Diencephalon (tissue), 1 donor: ENCODE data around the gene CDV3. TPM values are rescaled to one million over a fixed set of nuclear protein-coding genes. Genes with fewer than 3 reads are reported as not detected.

Source experiments
- small RNA-seq: library from RNA; depleted of rRNA; stranded (forward); fragments of <200 nt; gene quantifications from one replicate; pipeline ENCODE3, GENCODE V24; 2014
- total RNA-seq: library from RNA; depleted of rRNA; stranded (reverse); fragments of >200 nt; gene quantifications from one replicate; pipeline ENCODE4 v1.2.3, GENCODE V29; 2014

CDV3 gene, protein sequence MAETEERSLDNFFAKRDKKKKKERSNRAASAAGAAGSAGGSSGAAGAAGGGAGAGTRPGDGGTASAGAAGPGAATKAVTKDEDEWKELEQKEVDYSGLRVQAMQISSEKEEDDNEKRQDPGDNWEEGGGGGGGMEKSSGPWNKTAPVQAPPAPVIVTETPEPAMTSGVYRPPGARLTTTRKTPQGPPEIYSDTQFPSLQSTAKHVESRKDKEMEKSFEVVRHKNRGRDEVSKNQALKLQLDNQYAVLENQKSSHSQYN
- 125 TPM for total RNA-seq

DNA sequence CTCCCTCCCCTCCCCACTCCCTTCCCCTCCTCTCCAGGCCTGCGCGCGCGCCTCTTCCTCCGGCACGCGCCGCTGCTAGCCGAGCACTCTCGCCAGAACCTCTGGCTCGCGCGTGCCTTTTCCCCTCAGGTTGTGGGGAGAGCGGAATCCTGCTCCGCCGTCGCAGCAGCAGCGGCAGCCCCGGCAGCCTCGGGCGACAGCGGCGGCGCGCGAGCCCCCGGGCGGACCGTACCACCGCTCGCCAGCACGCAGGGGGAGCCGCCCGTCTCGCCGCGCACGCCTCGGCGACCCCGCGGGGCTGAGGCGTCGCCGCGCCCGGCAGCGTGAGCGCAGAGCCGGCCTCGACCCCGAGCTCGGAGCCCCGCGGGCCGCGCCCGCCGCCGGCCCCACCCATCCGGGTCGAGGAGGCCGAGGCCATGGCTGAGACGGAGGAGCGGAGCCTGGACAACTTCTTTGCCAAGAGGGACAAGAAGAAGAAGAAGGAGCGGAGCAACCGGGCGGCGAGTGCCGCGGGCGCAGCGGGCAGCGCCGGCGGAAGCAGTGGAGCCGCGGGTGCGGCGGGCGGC is at the start of gene CDV3:
Gene CDV3, plus strand, starts transcription at position 58 of the 566 bp plus-strand sequence. Its CDS starts 359 bp downstream, at position 417.

Small RNA genes lying within 50 kb of the gene (small RNA-seq; reads per million reads assigned to genes)
- not detected for gene AC022296.2
- not detected for gene RF00438

Other genes with a start within 250 kb of the CDV3 start
- gene BFSP2, start 173.6 kb upstream of the CDV3 start, total RNA-seq: not detected
- gene TOPBP1, start 88.3 kb downstream of the CDV3 start, total RNA-seq: 42.7 TPM
- 9.2 TPM for gene TF, start 172.7 kb downstream of the CDV3 start, total RNA-seq
- gene SRPRB, start 232.1 kb downstream of the CDV3 start, total RNA-seq: 45.9 TPM